Embryonic facial prominence (tissue), 1 donor: ENCODE data around the gene FAM227B.
"Not testable (repeated sequence)": the region's sequence is repeated elsewhere in the genome, so short reads cannot be mapped to it uniquely, and the experiment has no call there.

Experiments
- DNase-seq: peaks from one replicate; pipeline ENCODE4 v3.0.0-alpha.2; 2016; ENCODE audit errors: extremely low spot score

The FAM227B gene

GRCh38 chr15:49610157-49610918 lies 10.3 kb downstream of the FAM227B start:
- no peak for DNase-seq

- DNase-seq: no peak
Observed at GRCh38 chr15:49606594-49606993, 14.0 kb downstream of the FAM227B start.

- DNase-seq: no peak
Observed at GRCh38 chr15:49605588-49605987, 15.0 kb downstream of the FAM227B start.

GRCh38 chr15:49604625-49605409 lies 15.8 kb downstream of the FAM227B start:
- DNase-seq: no peak

GRCh38 chr15:49592829-49593316 lies 27.7 kb downstream of the FAM227B start:
- DNase-seq: not testable (repeated sequence)

DNA sequence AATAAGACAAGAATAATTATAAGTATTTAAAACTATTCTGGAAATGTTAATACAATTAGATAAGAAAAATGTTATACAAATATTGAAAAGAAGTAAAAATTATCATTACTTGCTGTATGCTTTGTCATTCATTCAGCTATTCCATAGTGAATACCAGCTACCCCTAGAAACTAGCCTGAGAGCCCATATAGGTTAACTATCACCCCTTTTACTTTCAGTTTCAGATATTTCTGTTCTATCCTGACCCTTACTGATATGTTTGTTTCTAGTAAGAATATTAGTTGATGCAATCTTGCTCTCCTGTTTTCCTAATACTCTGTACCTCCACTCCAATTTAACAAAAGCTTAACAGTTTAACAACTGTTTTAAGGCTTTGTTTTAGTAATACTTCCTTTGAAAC lies 31.6 kb downstream of the FAM227B start:
- no peak for DNase-seq

DNA sequence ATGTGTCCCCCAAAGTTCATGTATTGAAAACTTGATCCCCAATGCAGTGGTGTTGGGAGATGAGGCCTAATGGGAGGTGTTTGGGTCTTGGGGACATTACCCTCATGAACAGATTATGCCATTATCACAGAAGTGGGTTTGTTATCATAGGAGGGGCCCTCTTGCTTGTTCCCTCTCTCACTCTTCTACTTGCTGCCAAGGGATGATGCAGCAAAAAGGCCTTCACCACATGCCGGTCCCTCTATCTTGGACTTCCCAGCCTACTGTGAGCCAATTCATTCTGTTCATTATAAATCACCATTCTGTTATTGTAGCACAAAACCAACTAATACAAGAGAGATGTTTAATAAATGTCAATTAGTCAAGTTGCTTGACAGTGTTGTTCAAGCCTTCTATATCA lies 47.2 kb downstream of the FAM227B start:
- no peak for DNase-seq

DNA sequence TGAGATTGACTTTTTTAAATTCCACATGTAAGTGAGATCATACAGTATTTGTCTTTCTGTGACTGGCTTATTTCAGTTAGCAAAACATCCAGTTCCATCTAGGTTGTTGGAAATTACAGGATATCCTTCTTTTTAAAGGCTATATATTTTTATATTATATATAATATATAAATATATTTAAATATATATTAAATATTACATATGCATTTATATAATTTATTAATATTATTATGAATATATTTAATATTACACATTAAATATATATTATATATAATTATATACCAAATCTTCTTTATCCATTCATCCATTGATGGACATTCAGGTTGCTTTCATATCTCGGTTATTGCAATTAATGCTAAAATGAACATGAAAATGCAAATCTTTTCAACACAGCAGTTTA lies 49.9 kb downstream of the FAM227B start:
- DNase-seq: no peak

DNA sequence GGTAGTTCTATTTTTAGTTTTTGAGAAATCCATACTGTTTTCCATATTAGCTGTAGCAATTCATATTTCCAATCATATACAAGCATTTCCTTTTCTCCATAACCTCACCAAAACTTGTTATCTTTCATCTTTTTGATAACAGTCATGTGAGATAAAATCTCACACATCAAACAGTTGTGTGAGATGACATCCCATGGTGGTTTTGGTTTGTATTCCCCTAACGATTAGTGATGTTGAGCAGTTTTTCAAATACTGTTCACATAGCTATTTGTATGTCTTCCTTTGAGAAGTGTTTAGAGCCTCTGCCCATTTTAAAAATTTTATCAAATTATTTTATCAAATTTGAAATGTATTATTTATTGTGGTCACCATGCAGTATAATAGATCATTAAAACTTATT lies 50.4 kb downstream of the FAM227B start:
- DNase-seq: no peak

- DNase-seq: no peak
Observed at GRCh38 chr15:49560045-49560444, 60.6 kb downstream of the FAM227B start.

GRCh38 chr15:49558929-49559328 lies 61.7 kb downstream of the FAM227B start:
- DNase-seq: no peak

GRCh38 chr15:49556437-49556836 lies 64.2 kb downstream of the FAM227B start:
- DNase-seq: no peak

DNA sequence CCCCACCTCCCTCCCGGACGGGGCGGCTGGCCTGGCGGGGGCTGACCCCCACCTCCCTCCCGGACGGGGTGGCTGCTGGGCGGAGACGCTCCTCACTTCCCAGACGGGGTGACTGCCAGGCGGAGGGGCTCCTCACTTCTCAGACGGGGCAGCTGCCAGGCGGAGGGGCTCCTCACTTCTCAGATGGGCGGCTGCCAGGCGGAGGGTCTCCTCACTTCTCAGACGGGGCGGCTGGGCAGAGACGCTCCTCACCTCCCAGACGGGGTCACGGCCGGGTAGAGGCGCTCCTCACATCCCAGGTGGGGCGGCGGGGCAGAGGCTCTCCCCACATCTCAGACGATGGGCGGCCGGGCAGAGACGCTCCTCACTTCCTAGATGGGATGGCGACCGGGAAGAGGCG lies 70.3 kb downstream of the FAM227B start:
- DNase-seq: not testable (repeated sequence)

DNA sequence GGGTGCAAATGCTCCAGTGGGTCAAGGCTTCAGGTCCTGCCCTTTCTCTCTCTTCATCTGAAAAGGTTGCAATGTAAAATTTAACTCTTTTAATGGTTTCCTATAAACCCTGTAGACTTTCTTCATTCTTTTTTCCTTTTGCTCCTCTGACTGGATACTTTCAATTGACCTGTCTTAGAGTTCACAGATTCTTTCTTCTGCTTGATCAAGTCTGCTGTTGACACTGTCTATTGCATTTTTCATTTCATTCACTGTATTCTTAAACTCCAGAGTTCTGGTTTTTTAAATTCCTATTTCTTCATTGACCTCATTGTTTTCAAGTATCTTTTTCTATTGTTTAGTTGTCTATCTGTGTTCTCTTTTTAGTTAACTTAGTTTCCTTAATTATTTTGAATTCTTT lies 82.1 kb downstream of the FAM227B start:
- DNase-seq: no peak

DNA sequence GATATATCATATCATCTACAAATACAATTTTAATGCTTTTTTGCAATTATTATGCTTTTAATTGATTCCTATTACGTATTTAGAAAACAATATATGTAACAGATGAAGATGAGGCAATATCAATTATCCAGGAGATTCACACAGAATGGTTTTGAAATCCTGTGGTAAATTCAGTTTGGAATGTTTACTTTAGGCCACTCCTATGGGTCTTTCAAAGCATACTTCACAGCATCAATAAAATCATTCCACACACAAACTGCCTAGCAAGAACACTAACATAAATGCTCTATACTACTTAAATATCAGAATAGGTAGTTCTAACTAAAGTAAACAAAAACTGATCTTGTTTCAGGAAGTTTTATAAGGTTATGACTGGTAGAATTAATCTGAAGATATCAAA lies 90.5 kb downstream of the FAM227B start:
- no peak for DNase-seq

GRCh38 chr15:49528289-49528688 lies 92.3 kb downstream of the FAM227B start:
- DNase-seq: no peak

DNA sequence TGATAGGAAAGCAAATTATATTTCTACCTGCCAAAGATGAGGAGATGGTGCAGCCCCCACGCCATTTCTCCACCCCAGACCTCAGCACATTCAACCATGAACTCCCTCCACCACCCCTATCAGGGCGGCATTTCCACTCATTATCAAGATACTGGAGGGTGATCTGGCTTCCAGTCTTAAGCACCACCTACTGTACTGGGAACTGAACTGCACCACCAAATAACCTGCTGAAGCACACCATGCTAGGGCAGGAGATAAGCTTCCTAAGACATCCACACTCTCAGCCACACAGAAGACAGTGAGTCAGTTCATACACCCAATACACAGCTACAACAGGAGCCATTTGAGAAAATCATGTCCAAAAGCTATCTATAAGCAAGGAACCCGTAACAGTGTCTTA lies 98.8 kb downstream of the FAM227B start:
- DNase-seq: no peak

GRCh38 chr15:49512739-49513138 lies 107.9 kb downstream of the FAM227B start:
- DNase-seq: not testable (repeated sequence)

DNA sequence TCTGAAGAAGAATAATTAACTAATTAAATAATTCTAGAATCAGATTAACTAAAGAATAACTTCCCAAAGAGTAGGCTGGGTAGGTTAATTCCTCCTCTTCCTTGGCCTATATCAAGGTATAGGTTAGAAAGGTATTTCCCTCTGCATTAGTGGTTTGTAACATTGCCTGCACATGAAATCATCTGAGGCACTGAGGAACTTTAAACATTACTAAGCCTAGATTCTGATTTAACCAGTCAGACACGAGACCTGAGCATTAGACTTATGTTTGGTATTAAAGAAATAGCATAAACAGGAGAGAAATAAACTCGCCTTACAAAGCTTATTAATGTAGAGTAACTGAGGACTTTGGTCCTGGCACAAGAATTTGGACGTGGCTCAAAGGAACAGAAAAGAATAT lies 113.4 kb downstream of the FAM227B start:
- no peak for DNase-seq

DNA sequence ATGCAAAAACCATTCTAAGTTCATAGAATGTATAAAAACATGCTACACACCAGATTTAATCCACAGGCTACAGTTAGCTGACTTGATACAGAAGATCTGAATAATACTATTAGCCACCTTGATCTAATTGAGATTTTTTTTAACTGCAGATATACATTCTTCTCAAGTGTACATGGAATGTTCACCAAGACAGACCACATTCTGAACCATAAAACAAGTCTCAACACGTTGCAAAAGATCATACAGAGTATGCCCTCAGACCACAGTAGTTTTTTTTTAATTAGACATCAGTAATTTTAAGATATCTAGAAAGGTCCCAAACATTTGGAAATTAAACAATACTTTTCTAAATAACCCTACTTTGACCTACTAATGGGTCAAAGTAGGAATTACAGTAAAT lies 114.3 kb downstream of the FAM227B start:
- no peak for DNase-seq

DNA sequence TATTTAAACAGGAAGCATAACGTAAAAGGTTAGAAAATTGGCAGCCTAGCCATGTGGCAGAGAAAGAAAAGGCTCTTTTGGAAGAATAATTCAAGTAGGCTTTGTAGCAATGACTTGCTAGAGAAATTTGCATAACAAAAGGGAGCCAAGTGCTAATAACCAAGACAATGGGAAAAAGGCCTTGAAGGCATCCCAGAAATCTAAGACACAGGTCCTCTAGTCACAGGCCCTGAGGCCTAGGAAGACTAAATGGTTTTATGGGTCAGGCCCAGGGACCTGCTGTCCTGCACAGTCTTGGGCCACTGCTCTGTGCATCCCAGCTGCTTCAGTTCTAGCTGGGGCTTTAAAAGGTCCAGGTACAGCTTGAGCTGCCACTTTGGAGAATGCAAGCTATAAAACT lies 119.0 kb downstream of the FAM227B start:
- DNase-seq: no peak

DNA sequence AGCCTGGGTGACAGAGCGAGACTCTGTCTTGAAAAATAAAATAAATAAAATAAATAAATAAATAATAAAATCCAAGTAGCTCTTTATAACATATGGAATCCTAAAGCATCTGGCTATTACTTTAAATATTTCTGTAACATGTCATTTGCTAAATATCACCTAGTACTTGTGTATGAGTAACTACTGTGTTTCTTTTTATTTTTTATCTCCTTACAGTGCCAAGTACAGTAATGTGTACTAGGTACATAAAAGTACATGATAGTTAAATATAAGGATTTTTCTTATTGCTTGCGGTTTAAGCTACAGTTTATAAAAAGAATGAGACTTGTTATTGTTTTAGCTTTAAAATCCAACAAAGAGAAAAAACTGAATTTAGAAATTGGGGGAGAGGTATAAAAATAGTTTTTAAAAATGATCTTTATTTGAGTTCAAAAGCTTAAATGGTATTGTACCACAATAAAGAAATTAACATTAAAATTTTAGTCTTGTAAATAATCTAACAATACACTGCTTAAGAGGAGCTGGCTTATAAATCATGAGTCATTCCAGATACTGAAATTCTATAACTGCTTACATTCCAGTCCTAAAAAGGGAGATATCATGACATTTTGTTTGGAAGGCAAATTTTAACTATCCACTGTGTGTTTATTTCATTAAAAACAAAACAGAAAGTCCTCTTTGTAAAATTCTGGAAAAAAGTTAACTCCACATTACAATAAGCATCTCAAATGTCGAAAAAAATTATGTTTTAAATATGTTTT lies 124.4 kb downstream of the FAM227B start:
- no peak for DNase-seq
